ENCODE measurements around the gene EXOC2.

Gene EXOC2

DNA sequence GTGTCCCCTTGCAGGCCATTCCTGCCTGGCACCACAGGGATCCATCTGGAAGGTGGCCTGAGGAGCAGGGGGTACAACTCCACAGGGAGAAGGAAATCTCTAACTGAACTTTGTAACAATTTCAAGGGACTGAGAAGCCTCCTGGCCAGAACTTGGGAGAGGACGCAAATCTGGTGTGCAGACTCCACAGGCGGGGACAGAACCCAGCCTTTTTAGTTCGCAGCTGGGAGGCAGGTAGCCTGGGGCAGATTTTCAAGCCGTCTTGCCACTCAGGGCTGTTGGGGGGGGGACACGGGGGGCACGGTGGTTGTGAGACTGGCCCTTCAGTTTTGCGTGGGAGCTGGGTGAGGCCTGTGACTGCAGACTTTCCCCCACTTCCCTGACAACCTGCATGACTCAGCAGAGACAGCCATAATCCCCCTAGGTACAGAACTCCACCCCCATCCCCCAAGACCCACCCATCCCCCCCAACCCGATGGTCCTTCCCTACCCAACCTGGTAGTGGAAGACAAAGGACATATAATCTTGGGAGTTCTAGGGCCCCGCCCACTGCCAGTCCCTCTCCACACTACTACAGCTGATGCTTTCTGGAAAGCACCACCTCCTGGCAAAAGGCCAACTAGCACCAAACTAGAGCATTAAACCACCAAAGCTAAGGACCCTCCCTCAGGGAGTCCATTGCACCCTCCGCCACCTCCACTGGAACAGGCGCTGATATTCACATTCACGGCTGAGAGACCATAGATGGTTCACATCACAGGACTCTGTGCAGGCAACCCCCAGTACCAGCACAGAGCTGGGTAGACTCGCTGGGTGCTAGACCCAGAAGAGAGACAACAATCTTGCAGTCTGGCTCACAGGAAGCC lies 33.0 kb downstream of the EXOC2 start:
- no peak overlapping the region for H3K27ac ChIP-seq (ENCODE audit: insufficient read depth, low read length, poor library complexity, severe bottlenecking)
- H3K9me3 ChIP-seq (ENCODE audit: control insufficient read depth, low read length): no peaks in the 10 kb centered on the region
- DNase-seq: no peak
- no peak overlapping the region for H3K4me3 ChIP-seq (ENCODE audit: insufficient read depth, low read depth, low read length, poor library complexity, severe bottlenecking)
- H3K4me1 ChIP-seq (ENCODE audit: control insufficient read depth, insufficient read depth, low read length, poor library complexity, severe bottlenecking): peaks cover 3% of the 10 kb centered on the region
- H3K27me3 ChIP-seq (replicated peaks; ENCODE audit: control insufficient read depth, insufficient read depth, low read length, poor library complexity, severe bottlenecking): no peaks in the 10 kb centered on the region
- peaks cover 9% of the 10 kb centered on the region for H3K36me3 ChIP-seq (ENCODE audit: control insufficient read depth, insufficient read depth, low read length)

DNA sequence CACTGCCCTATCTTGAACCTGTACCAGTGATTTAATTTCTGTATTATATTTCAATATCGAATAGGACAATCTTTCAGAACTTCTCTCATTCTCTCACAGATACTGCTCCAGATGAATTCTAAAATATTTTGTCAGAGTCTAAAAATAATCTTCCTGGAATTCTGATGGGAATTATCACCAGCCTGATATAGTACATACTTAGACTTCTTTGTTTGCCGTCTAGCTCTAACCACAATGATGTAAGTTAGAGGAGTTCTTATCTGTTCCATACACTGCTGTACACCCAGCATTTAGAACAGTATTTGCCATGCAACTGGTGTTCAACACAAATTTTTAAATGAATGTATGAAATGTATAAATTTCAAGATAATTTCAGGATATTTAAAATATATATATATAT lies 34.7 kb downstream of the EXOC2 start:
- DNase-seq: no peak
- H3K27me3 ChIP-seq (replicated peaks; ENCODE audit: control insufficient read depth, insufficient read depth, low read length, poor library complexity, severe bottlenecking): no peaks in the 10 kb centered on the region
- H3K4me1 ChIP-seq (ENCODE audit: control insufficient read depth, insufficient read depth, low read length, poor library complexity, severe bottlenecking): peaks cover 3% of the 10 kb centered on the region
- no peak overlapping the region for H3K27ac ChIP-seq (ENCODE audit: insufficient read depth, low read length, poor library complexity, severe bottlenecking)
- no peaks in the 10 kb centered on the region for H3K9me3 ChIP-seq (ENCODE audit: control insufficient read depth, low read length)
- no peak overlapping the region for H3K4me3 ChIP-seq (ENCODE audit: insufficient read depth, low read depth, low read length, poor library complexity, severe bottlenecking)
- peaks cover 9% of the 10 kb centered on the region for H3K36me3 ChIP-seq (ENCODE audit: control insufficient read depth, insufficient read depth, low read length)

DNA sequence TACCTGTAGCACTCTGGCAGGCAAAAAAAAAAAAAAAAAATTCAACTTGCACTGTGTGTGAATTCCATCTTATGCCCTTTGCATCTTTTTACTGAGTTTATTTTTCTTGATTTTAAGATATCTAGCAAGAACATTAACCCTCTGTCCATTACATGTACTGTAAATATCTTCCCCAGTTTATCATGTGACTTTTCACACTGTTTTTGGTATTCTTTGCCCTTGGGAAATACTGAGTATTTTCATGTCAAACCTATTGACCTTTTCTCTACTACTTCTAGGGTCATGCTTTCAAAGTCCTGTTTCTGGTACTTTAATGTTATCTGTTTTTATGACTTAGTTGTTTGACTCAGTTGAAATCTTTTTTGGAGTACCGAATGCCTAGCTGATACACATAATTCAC lies 35.2 kb downstream of the EXOC2 start:
- no peaks in the 10 kb centered on the region for H3K4me1 ChIP-seq (ENCODE audit: control insufficient read depth, insufficient read depth, low read length, poor library complexity, severe bottlenecking)
- no peak overlapping the region for H3K4me3 ChIP-seq (ENCODE audit: insufficient read depth, low read depth, low read length, poor library complexity, severe bottlenecking)
- no peaks in the 10 kb centered on the region for H3K27me3 ChIP-seq (replicated peaks; ENCODE audit: control insufficient read depth, insufficient read depth, low read length, poor library complexity, severe bottlenecking)
- DNase-seq: no peak
- peaks cover 9% of the 10 kb centered on the region for H3K36me3 ChIP-seq (ENCODE audit: control insufficient read depth, insufficient read depth, low read length)
- no peaks in the 10 kb centered on the region for H3K9me3 ChIP-seq (ENCODE audit: control insufficient read depth, low read length)
- H3K27ac ChIP-seq (ENCODE audit: insufficient read depth, low read length, poor library complexity, severe bottlenecking): no peak overlapping the region

DNA sequence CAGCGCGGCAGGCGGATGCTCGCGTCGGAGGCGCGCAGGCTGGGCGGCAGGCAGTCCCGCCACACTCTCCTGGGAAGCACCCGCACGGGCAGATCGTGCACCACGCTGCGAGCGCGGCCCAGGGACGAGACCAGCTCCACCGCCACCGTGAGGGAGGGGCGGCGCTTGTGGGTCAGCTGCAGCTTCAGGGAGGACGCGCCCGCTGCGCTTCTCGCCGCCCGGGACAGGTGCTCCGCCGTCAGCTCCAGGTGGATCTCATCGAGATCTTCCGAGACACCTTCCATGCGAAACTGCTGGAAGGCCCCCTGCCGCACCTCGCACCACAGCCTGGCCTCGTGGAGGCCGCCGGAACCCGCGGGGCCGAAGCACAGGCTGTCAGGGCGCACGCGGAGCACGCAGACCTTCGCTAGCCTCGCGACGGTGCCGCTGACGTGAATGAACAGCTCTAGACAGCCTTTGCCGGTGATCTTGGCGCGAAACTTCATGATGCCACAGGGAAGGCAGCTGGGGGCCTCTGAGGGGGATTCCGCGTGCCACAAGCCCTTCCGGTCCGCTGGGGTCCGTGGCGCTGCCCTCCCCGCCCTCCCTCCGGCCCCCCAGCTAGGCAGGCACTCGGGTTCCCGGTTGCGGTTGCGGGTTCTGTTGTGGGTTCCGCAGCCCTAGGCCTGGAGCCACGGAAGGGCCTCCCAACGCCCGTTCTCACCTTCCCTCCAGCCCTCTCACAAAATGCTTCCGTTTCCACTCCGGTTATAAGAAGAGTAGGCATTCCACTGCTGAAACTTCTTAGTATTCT lies 36.3 kb downstream of the EXOC2 start, which contains the start of gene HUS1B:
Gene HUS1B (minus strand): TSS at position 641 of the 793 bp plus-strand sequence. CDS start 156 bp downstream, at position 485.
- no peak within 1 kb of the TSS for H3K4me3 ChIP-seq (ENCODE audit: insufficient read depth, low read depth, low read length, poor library complexity, severe bottlenecking)
- no peaks in the 10 kb centered on the region for H3K27me3 ChIP-seq (replicated peaks; ENCODE audit: control insufficient read depth, insufficient read depth, low read length, poor library complexity, severe bottlenecking)
- H3K27ac ChIP-seq (ENCODE audit: insufficient read depth, low read length, poor library complexity, severe bottlenecking): no peak within 1 kb of the TSS
- no peak for DNase-seq
- H3K4me1 ChIP-seq (ENCODE audit: control insufficient read depth, insufficient read depth, low read length, poor library complexity, severe bottlenecking): no peaks in the 10 kb centered on the region
- no peaks in the 10 kb centered on the region for H3K9me3 ChIP-seq (ENCODE audit: control insufficient read depth, low read length)
- H3K36me3 ChIP-seq (ENCODE audit: control insufficient read depth, insufficient read depth, low read length): peaks cover 9% of the 10 kb centered on the region

DNA sequence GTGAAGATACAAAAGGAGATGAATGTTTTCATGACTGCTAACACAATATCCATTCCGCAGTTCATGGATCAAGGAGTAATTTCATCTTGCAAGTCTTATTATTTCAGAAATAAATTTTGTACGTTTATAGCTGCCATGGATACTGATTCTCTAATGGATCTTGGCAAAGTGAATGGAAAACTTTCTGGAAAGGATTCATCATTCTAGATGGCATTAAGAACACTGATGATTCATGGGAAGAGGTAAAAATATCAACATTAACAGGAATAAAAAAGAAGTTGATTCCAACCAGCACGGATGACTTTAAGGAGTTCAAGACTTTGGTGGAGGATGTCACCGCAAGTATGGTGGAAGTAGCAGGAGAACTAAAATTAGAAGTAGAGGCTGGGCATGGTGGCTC lies 38.8 kb downstream of the EXOC2 start:
- Histone ChIP-seq H3K27ac (ENCODE audit: insufficient read depth, low read length, poor library complexity, severe bottlenecking) (no peak overlapping the region), H3K4me1 (ENCODE audit: control insufficient read depth, insufficient read depth, low read length, poor library complexity, severe bottlenecking) (no peaks in the 10 kb centered on the region), H3K36me3 (ENCODE audit: control insufficient read depth, insufficient read depth, low read length) (peaks cover 9% of the 10 kb centered on the region), H3K9me3 (ENCODE audit: control insufficient read depth, low read length) (no peaks in the 10 kb centered on the region), H3K27me3 (replicated peaks; ENCODE audit: control insufficient read depth, insufficient read depth, low read length, poor library complexity, severe bottlenecking) (no peaks in the 10 kb centered on the region), H3K4me3 (ENCODE audit: insufficient read depth, low read depth, low read length, poor library complexity, severe bottlenecking) (no peak overlapping the region)
- no peak for DNase-seq

DNA sequence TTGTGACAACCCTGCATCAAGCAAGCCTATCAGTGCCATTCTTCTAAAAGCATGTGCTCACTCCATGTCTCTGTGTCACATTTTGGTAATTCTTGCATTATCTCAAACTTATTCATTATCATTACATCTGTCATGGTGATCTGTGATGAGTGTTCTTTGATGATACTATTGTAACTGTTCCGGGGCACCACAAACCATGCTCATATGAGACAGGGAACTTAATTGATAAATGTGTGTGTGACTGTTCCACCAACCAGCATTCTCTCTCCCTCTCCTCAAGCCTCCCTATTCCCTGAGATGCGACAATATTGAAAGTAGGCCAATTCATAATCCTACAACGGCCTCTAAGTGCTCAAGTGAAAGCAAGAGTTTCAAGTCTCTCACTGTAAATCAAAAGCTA lies 40.1 kb downstream of the EXOC2 start:
- Histone ChIP-seq H3K4me1 (ENCODE audit: control insufficient read depth, insufficient read depth, low read length, poor library complexity, severe bottlenecking) (no peaks in the 10 kb centered on the region), H3K4me3 (ENCODE audit: insufficient read depth, low read depth, low read length, poor library complexity, severe bottlenecking) (no peak overlapping the region), H3K27ac (ENCODE audit: insufficient read depth, low read length, poor library complexity, severe bottlenecking) (no peak overlapping the region), H3K9me3 (ENCODE audit: control insufficient read depth, low read length) (no peaks in the 10 kb centered on the region), H3K27me3 (replicated peaks; ENCODE audit: control insufficient read depth, insufficient read depth, low read length, poor library complexity, severe bottlenecking) (no peaks in the 10 kb centered on the region), H3K36me3 (ENCODE audit: control insufficient read depth, insufficient read depth, low read length) (peaks cover 9% of the 10 kb centered on the region)
- no peak for DNase-seq

DNA sequence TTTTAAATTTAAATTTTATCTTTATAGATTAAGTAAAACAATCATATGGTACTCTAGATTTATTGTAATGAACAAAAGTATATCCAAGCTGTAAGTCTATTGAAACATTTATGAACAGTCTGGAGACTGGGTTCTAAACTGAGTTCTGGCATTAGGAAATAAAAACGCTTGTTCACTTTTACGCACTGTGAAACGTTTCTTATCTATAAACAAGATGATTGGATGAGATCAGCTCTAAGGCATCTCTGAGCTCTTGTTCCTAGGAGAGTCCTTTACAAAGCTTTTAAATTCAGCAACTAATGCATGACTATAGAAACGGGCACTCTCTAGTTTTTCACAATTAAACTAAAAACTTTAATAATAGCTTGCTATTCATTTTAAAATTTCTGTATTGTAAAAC lies 42.8 kb downstream of the EXOC2 start:
- H3K27me3 ChIP-seq (replicated peaks; ENCODE audit: control insufficient read depth, insufficient read depth, low read length, poor library complexity, severe bottlenecking): no peaks in the 10 kb centered on the region
- no peaks in the 10 kb centered on the region for H3K36me3 ChIP-seq (ENCODE audit: control insufficient read depth, insufficient read depth, low read length)
- no peak overlapping the region for H3K4me3 ChIP-seq (ENCODE audit: insufficient read depth, low read depth, low read length, poor library complexity, severe bottlenecking)
- H3K9me3 ChIP-seq (ENCODE audit: control insufficient read depth, low read length): no peaks in the 10 kb centered on the region
- no peak overlapping the region for H3K27ac ChIP-seq (ENCODE audit: insufficient read depth, low read length, poor library complexity, severe bottlenecking)
- DNase-seq: no peak
- H3K4me1 ChIP-seq (ENCODE audit: control insufficient read depth, insufficient read depth, low read length, poor library complexity, severe bottlenecking): no peaks in the 10 kb centered on the region

GRCh38 chr6:642805-643204 lies 50.1 kb downstream of the EXOC2 start:
- Histone ChIP-seq H3K27me3 (replicated peaks; ENCODE audit: control insufficient read depth, insufficient read depth, low read length, poor library complexity, severe bottlenecking) (no peaks in the 10 kb centered on the region), H3K27ac (ENCODE audit: insufficient read depth, low read length, poor library complexity, severe bottlenecking) (no peak overlapping the region), H3K4me3 (ENCODE audit: insufficient read depth, low read depth, low read length, poor library complexity, severe bottlenecking) (no peak overlapping the region), H3K4me1 (ENCODE audit: control insufficient read depth, insufficient read depth, low read length, poor library complexity, severe bottlenecking) (no peaks in the 10 kb centered on the region), H3K36me3 (ENCODE audit: control insufficient read depth, insufficient read depth, low read length) (no peaks in the 10 kb centered on the region), H3K9me3 (ENCODE audit: control insufficient read depth, low read length) (no peaks in the 10 kb centered on the region)
- DNase-seq: no peak

DNA sequence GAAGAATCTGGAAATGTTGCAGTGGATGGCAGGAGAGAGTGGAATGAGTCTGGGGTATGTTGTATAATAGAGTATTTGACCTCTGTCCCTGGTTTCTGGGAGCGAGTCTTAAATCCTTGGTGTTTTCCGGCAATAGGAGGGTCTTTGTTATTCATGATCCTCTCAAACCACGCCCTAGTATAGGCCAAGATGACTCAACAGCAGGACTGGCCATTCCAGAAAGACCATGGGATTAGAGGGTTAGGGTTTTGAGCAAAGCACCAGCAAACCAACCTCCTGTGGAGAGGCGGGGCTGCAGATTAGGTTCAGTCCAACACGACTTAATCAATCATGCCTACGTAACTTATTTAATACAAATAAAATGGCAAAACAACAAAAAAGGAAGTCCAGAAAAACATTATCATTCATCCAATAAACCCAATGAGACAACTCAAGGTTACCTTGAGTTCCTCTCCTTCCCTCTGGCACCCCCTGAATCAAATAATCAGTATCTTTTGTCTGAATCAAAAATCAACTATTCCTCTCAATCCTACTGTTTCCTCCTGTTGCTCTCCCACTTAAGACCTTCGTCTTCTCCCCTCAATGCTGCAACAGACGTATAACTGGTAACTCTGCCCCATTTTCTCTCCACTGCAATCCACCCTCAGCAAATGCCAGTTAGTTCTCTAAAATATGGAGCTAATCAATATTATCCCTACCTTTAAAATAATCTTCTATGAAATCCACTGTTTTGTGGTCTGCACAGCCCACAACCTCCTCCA lies 51.5 kb downstream of the EXOC2 start:
- no peak for DNase-seq
- Histone ChIP-seq H3K4me1 (ENCODE audit: control insufficient read depth, insufficient read depth, low read length, poor library complexity, severe bottlenecking) (no peaks in the 10 kb centered on the region), H3K27me3 (replicated peaks; ENCODE audit: control insufficient read depth, insufficient read depth, low read length, poor library complexity, severe bottlenecking) (no peaks in the 10 kb centered on the region), H3K4me3 (ENCODE audit: insufficient read depth, low read depth, low read length, poor library complexity, severe bottlenecking) (no peak overlapping the region), H3K27ac (ENCODE audit: insufficient read depth, low read length, poor library complexity, severe bottlenecking) (no peak overlapping the region), H3K36me3 (ENCODE audit: control insufficient read depth, insufficient read depth, low read length) (peaks cover 7% of the 10 kb centered on the region), H3K9me3 (ENCODE audit: control insufficient read depth, low read length) (no peaks in the 10 kb centered on the region)
